Heart left ventricle (tissue), 16 donors: ENCODE results near the gene AKT1. TPM values are rescaled to one million over a fixed set of nuclear protein-coding genes. Genes with fewer than 3 reads are reported as not detected.

Experiments
- ATAC-seq, 4 donors: fragments of 200-7000 bp; cut with Tn5 transposase; one replicate each; pipeline ENCODE4 v1.9.1; 2020 to 2022; ENCODE audit warnings: moderate library complexity in 4 of 4, mild to moderate bottlenecking in 3 of 4, moderate number of reproducible peaks in 1 of 4
- DNase-seq, 5 donors: peaks; one replicate each; pipeline ENCODE4 v3.0.0-alpha.2; 2020
- H3K27ac ChIP-seq, 12 donors: fragments of 200-600 bp; sonication (generic) in 4 of 12; one replicate each; pipeline versions ENCODE4 v1.5.0 to v1.8.0; 2016 to 2022; ENCODE audit warnings: mild to moderate bottlenecking in 2 of 12
- H3K27me3 ChIP-seq, 9 donors: fragments of 200-600 bp; sonication (generic) in 2 of 9; one replicate each; pipeline versions ENCODE4 v1.5.1 to v1.8.0; 2016 to 2022; ENCODE audit warnings: mild to moderate bottlenecking in 3 of 9
- H3K36me3 ChIP-seq, 9 donors: fragments of 200-600 bp; sonication (generic) in 2 of 9; one replicate each; pipeline versions ENCODE4 v1.5.0 to v1.8.0; 2018 to 2022; ENCODE audit warnings: mild to moderate bottlenecking in 2 of 9
- H3K4me1 ChIP-seq, 12 donors: fragments of 200-600 bp; sonication (generic) in 4 of 12; one replicate each; pipeline versions ENCODE4 v1.5.0 to v1.8.0; 2016 to 2022; ENCODE audit warnings: mild to moderate bottlenecking in 3 of 12
- H3K4me3 ChIP-seq, 12 donors: fragments of 200-600 bp; sonication (generic) in 4 of 12; one replicate each; pipeline versions ENCODE4 v1.5.0 to v1.8.0; 2017 to 2022; ENCODE audit warnings: mild to moderate bottlenecking in 9 of 12, moderate library complexity in 4 of 12
- H3K9me3 ChIP-seq, 12 donors: fragments of 200-600 bp; sonication (generic) in 4 of 12; one replicate each; pipeline versions ENCODE4 v1.5.0 to v1.8.0; 2016 to 2022; ENCODE audit warnings: mild to moderate bottlenecking in 1 of 12
- CTCF ChIP-seq, 12 donors: fragments of 200-600 bp; sonication (generic) in 4 of 12; IDR thresholded peaks; one replicate each; pipeline versions ENCODE4 v1.5.0 to v1.8.0; 2018 to 2022; ENCODE audit warnings: antibody characterized with exemption in 12 of 12, mild to moderate bottlenecking in 5 of 12
- POLR2A ChIP-seq, 2 donors: fragments of 450-650 bp; IDR thresholded peaks; one replicate each; pipeline ENCODE4 v1.6.1; 2017; ENCODE audit warnings: antibody characterized with exemption in 2 of 2, mild to moderate bottlenecking in 2 of 2, moderate library complexity in 2 of 2
- WGBS, 4 donors: extraction: QIAGEN DNeasy Blood & Tissue Kit in 2 of 4; methylation state at CpG; one replicate each; pipeline versions ENCODE4 v1.1.5 to v1.1.7; 2013 to 2018; 5-methylcytosine and 5-hydroxymethylcytosine counted together
- intact Hi-C, 10 donors: fragments of 100-400 bp; cut with DNase I; formaldehyde crosslinking; loops; one replicate each; pipeline versions ENCODE4 v1.11.1 to v1.14.2; 2022
- polyA plus RNA-seq, 2 donors: library from polyadenylated mRNA; stranded (reverse); fragments of 200-250 nt; gene quantifications; one replicate each; pipeline ENCODE4 v1.2.3, GENCODE V29; 2013
- total RNA-seq, 9 donors: library from RNA; depleted of rRNA in 2 of 9; stranded (reverse); fragments of >200 nt in 2 of 9; fragmentation: NEBNext Ultra II Directional in 3 of 9; extraction: Animal tissue kit (Norgen Biotek cat#: 25700) in 3 of 9; gene quantifications; one replicate each; pipeline versions ENCODE4 v1.1.0 to v1.2.4, GENCODE V29; 2016 to 2023
- donor health status: ischemic (EF 13 %, LVEDD 7.1; RV severe dilation, severe dysfunction).
- donor health status: healthy with polysubstance abuse.
- donor health status: DM: no; HTN: yes; CAD: no.
- donor health status: DM: no; HTN: no; CAD: no.
- donor health status: ischemic (EF 25% LVEDD 6.9; RV normal size, moderate dysfunction).
- donor health status: ischemic (EF 25% LVEDD 5.7; RV mildly dilated, moderate dysfunction).
- donor health status: healthy.
- donor health status: DM: yes; HTN: yes; CAD: no.
- donor health status: ischemic (EF 35%, LVEDD 5.7; RV mildly dilated, moderate dysfunction).
- donor health status: nonischemic (EF 11% LVEDD 7.7; RV severe dilation, severe dysfunction).
- donor health status: DM: yes; HTN: yes; CAD: no.
- donor health status: PGD.
- donor health status: ischemic (EF 29% LVEDD 5.4; RV normal size, mild dysfunction).
- donor health status: nonischemic (EF 23%, LVEDD 6.1; RV moderate dilation, normal function).

The AKT1 gene
- total and polyA plus RNA-seq, 11 donors: 108 to 173 (median 135) TPM

- 86 to 94% (median 90%) methylated on average over 20 to 27 of the region's 27 CpGs for WGBS, 4 donors
- ATAC-seq: no peak
- intact Hi-C loops: no loop called here
Measured at GRCh38 chr14:104821971-104822608, 26.5 kb upstream of the AKT1 start.

GRCh38 chr14:104821229-104821945, 25.8 kb upstream of the AKT1 start:
- Histone ChIP-seq H3K4me3 (no peak overlapping the region), H3K27ac (no peak overlapping the region), H3K4me1 (peaks cover 0 to 29% (median 16%) of the 10 kb centered on the region in 12 donors), H3K36me3 (peaks cover 0 to 4% (median 0%) of the 10 kb centered on the region in 9 donors), H3K27me3 (peaks cover 0 to 10% (median 0%) of the 10 kb centered on the region in 9 donors), H3K9me3 (peaks cover 0 to 3% (median 0%) of the 10 kb centered on the region in 12 donors)
- 71 to 87% (median 86%) methylated on average over 17 to 23 of the region's 23 CpGs for WGBS, 4 donors
- intact Hi-C loops: no loop called here
- DNase-seq (peak in 2 of 5 donors; percentile 7 to 11), ATAC-seq (no peak)
- TF ChIP-seq POLR2A (IDR thresholded peaks at IDR 0.05) (no peak), CTCF (IDR thresholded peaks at IDR 0.05) (no peak)

More at GRCh38 chr14:104821971-104822608, 26.5 kb upstream of the AKT1 start:
- Histone ChIP-seq H3K4me3 (no peak overlapping the region), H3K9me3 (peaks cover 0 to 3% (median 0%) of the 10 kb centered on the region in 12 donors), H3K27me3 (peaks cover 0 to 11% (median 0%) of the 10 kb centered on the region in 9 donors), H3K27ac (no peak overlapping the region), H3K36me3 (peaks cover 0 to 4% (median 0%) of the 10 kb centered on the region in 9 donors), H3K4me1 (peaks cover 0 to 27% (median 13%) of the 10 kb centered on the region in 12 donors)
- TF ChIP-seq CTCF (IDR thresholded peaks at IDR 0.05) (no peak), POLR2A (IDR thresholded peaks at IDR 0.05) (no peak)
- DNase-seq: peak in 3 of 5 donors; percentile 4 to 21 (median 11)

GRCh38 chr14:104820669-104821228, 25.2 kb upstream of the AKT1 start:
- intact Hi-C loops: no loop called here
- H3K27ac ChIP-seq: no peak overlapping the region
- ATAC-seq: peak; percentile 42 to 52 (median 48)
- H3K9me3 ChIP-seq: peaks cover 0 to 3% (median 0%) of the 10 kb centered on the region in 12 donors
- peaks cover 0 to 10% (median 0%) of the 10 kb centered on the region in 9 donors for H3K27me3 ChIP-seq
- peak in 4 of 5 donors; percentile 50 to 70 (median 62) for DNase-seq
- WGBS, 4 donors: 20 to 25% (median 23%) methylated on average over 20 to 22 of the region's 22 CpGs
- H3K4me3 ChIP-seq: no peak overlapping the region
- peaks cover 0 to 27% (median 14%) of the 10 kb centered on the region in 12 donors for H3K4me1 ChIP-seq
- TF ChIP-seq POLR2A (IDR thresholded peaks at IDR 0.05) (no peak), CTCF (IDR thresholded peaks at IDR 0.05) (peak; percentile 19 to 64 (median 44))
- H3K36me3 ChIP-seq: peaks cover 0 to 4% (median 0%) of the 10 kb centered on the region in 9 donors

GRCh38 chr14:104819361-104819781, 23.8 kb upstream of the AKT1 start:
- whole genome bisulfite sequencing, 4 donors: 91 to 94% (median 92%) methylated on average over 7 to 12 of the region's 12 CpGs
- ATAC-seq: no peak
- TF ChIP-seq CTCF (IDR thresholded peaks at IDR 0.05): no peak
- Histone ChIP-seq H3K36me3 (peaks cover 0 to 4% (median 0%) of the 10 kb centered on the region in 9 donors), H3K9me3 (peaks cover 0 to 3% (median 0%) of the 10 kb centered on the region in 12 donors), H3K4me3 (no peak overlapping the region), H3K27me3 (no peaks in the 10 kb centered on the region), H3K4me1 (peaks cover 0 to 35% (median 20%) of the 10 kb centered on the region in 12 donors), H3K27ac (no peak overlapping the region)
- intact Hi-C loops: no loop called here
- DNase-seq: peak in 2 of 5 donors; percentile 5 to 16
